GM19397 (cell line): Measurements from ENCODE around the gene ADPGK.
A peak's percentile ranks its signal among the peaks of the same experiment; 100 is the strongest.
"Not testable (repeated sequence)": the region's sequence is repeated elsewhere in the genome, so short reads cannot be mapped to it uniquely, and the experiment has no call there.

Experiments
- ATAC-seq: cut with Tn5 transposase; IDR thresholded peaks from one replicate; pipeline ENCODE4 v1.9.1; 2021; ENCODE audit warnings: mild to moderate bottlenecking, moderate library complexity; ENCODE audit not compliant: unreplicated experiment

Gene ADPGK

GRCh38 chr15:72783640-72784455, at the start of gene ADPGK:
TSS of gene ADPGK (minus strand) at chr15:72783758. CDS start at chr15:72783691, 67 bp downstream.
- ATAC-seq = peak; percentile 86

- ATAC-seq = no peak
Measured at GRCh38 chr15:72827226-72827625, 43.7 kb upstream of the ADPGK start.

GRCh38 chr15:72826611-72827010, 43.1 kb upstream of the ADPGK start:
- no peak for ATAC-seq

- no peak for ATAC-seq
Measured at GRCh38 chr15:72825829-72826228, 42.3 kb upstream of the ADPGK start.

GRCh38 chr15:72824781-72825180, 41.2 kb upstream of the ADPGK start:
- ATAC-seq = no peak

GRCh38 chr15:72824112-72824511, 40.6 kb upstream of the ADPGK start:
- no peak for ATAC-seq

- ATAC-seq = no peak
Measured at GRCh38 chr15:72820278-72820677, 36.7 kb upstream of the ADPGK start.

- no peak for ATAC-seq
Measured at GRCh38 chr15:72818632-72819031, 35.1 kb upstream of the ADPGK start.

GRCh38 chr15:72813345-72814004, 29.9 kb upstream of the ADPGK start:
- no peak for ATAC-seq

GRCh38 chr15:72809329-72809728, 25.8 kb upstream of the ADPGK start:
- no peak for ATAC-seq

GRCh38 chr15:72807346-72807745, 23.8 kb upstream of the ADPGK start:
- ATAC-seq = not testable (repeated sequence)

GRCh38 chr15:72803006-72803405, 19.4 kb upstream of the ADPGK start:
- no peak for ATAC-seq

- no peak for ATAC-seq
Measured at GRCh38 chr15:72801590-72802325, 18.2 kb upstream of the ADPGK start.

- no peak for ATAC-seq
Measured at GRCh38 chr15:72800833-72801481, 17.4 kb upstream of the ADPGK start.

- ATAC-seq = no peak
Measured at GRCh38 chr15:72797834-72798233, 14.3 kb upstream of the ADPGK start.

GRCh38 chr15:72797338-72797689, 13.8 kb upstream of the ADPGK start:
- no peak for ATAC-seq

GRCh38 chr15:72796515-72797337, 13.2 kb upstream of the ADPGK start:
- ATAC-seq = no peak

GRCh38 chr15:72796210-72796514, 12.6 kb upstream of the ADPGK start:
- no peak for ATAC-seq

- ATAC-seq = no peak
Measured at GRCh38 chr15:72793766-72794660, 10.5 kb upstream of the ADPGK start.

GRCh38 chr15:72792431-72792830, 8.9 kb upstream of the ADPGK start:
- no peak for ATAC-seq
